ENCODE data around the gene UGT2A3. TPM values are rescaled to one million over a fixed set of nuclear protein-coding genes. Genes with fewer than 3 reads are reported as not detected.

UGT2A3 gene
- total and polyA plus RNA-seq, 2 of the 8 experiments (the other 6 are each of a cell fraction or from before 2014, with no cell fraction given), result not detected

DNA sequence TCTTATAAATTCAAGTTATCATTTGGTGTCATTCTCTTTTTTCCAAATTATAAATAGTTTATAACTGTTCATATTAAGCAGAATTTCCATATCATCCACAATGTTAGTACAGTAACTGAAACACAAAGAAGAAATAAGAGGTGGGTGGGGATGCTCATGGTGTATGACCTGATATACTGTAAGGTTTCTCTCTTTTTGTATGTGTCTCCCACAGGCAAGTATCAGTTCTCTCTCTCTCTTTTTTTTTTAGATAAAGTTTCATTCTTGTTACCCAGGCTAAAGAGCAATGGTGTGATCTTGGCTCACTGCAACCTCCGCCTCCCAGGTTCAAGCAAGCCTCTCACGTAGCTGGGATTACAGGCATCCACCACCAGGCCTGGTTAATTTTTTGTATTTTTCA, 43.7 kb upstream of the UGT2A3 start:
- H3K36me3 ChIP-seq (ENCODE audit: control insufficient read depth in 2 of 4, insufficient read depth in 4 of 4, low read length in 3 of 4), result no peaks in the 10 kb centered on the region
- POLR2A ChIA-PET (ENCODE audit: partially characterized antibody), result no interaction called here
- CTCF ChIA-PET (ENCODE audit: partially characterized antibody), result no interaction called here

More for the DNA sequence above, 43.7 kb upstream of the UGT2A3 start:
- Histone ChIP-seq H3K56ac (replicated peaks; ENCODE audit: insufficient read length, low read depth, low read length) (no peak overlapping the region), H2AFZ (ENCODE audit: low read length) (no peak overlapping the region), H3K18ac (ENCODE audit: extremely low read depth, low read length) (no peak overlapping the region), H3K27ac (ENCODE audit: low read depth, low read length) (no peak overlapping the region), H3K27me3 (replicated peaks in 1 of 4; ENCODE audit: control insufficient read depth in 3 of 4, extremely low read depth in 1 of 4, insufficient read depth in 3 of 4, low read length in 3 of 4) (no peaks in the 10 kb centered on the region), H4K5ac (ENCODE audit: insufficient read length, low read depth, low read length) (no peak overlapping the region), H3K14ac (ENCODE audit: insufficient read length) (no peak overlapping the region), H3K4ac (replicated peaks; ENCODE audit: insufficient read length, low read depth, low read length) (no peak overlapping the region), H2BK120ac (replicated peaks; ENCODE audit: low read depth, low read length) (no peak overlapping the region), H3K9ac (replicated peaks in 1 of 4; ENCODE audit: extremely low read depth in 1 of 4, low read depth in 3 of 4, low read length in 3 of 4) (no peak overlapping the region), H3K23me2 (ENCODE audit: low read depth, low read length) (no peaks in the 10 kb centered on the region; the same call in 1 of the 2 replicates), H3K4me2 (ENCODE audit: insufficient read depth in 1 of 2, low read depth in 2 of 2, low read length in 2 of 2) (no peak overlapping the region), H3K79me2 (ENCODE audit: control insufficient read depth in 1 of 2, insufficient read depth in 2 of 2, low read length in 2 of 2) (no peaks in the 10 kb centered on the region), H3K4me1 (replicated peaks in 1 of 4; ENCODE audit: control insufficient read depth in 3 of 4, insufficient read depth in 4 of 4, low read length in 3 of 4) (no peaks in the 10 kb centered on the region), H2BK20ac (ENCODE audit: low read length) (no peak overlapping the region), H2BK5ac (ENCODE audit: low read depth, low read length) (no peak overlapping the region), H4K20me1 (replicated peaks in 1 of 2; ENCODE audit: control insufficient read depth in 1 of 2, insufficient read depth in 2 of 2, low read length in 2 of 2) (no peaks in the 10 kb centered on the region), H4K91ac (replicated peaks; ENCODE audit: insufficient read length, low read length) (no peak overlapping the region), H3K23ac (ENCODE audit: insufficient read length) (no peak overlapping the region), H3K79me1 (ENCODE audit: low read depth, low read length) (no peaks in the 10 kb centered on the region), H2BK15ac (ENCODE audit: low read length) (no peak overlapping the region), H3K4me3 (ENCODE audit: extremely low read depth in 1 of 4, insufficient read depth in 2 of 4, low read depth in 3 of 4, low read length in 4 of 4) (no peak overlapping the region), H3K9me3 (ENCODE audit: insufficient read depth in 2 of 2, low read depth in 1 of 2, low read length in 1 of 2) (no peaks in the 10 kb centered on the region), H2AK5ac (ENCODE audit: low read depth, low read length) (no peak overlapping the region), H2BK12ac (ENCODE audit: low read depth, low read length) (no peak overlapping the region), H4K8ac (ENCODE audit: extremely low read depth, insufficient read depth, low read length) (no peak overlapping the region)
- DNase-seq (ENCODE audit: low read depth in 1 of 2, low spot score in 2 of 2) (no peak), FAIRE-seq (no peak)
- no CpG with 5 or more reads among the region's 2 CpGs for WGBS, 2 experiments (ENCODE audit: extremely low coverage in 1 of 2, insufficient coverage in 1 of 2, insufficient read length in 1 of 2, insufficient replicate concordance in 2 of 2, low coverage in 1 of 2, low lambda C conversion rate in 2 of 2, missing lambda C conversion rate in 1 of 2)
- TF ChIP-seq CEBPB (IDR thresholded peaks at IDR 0.05; ENCODE audit: low read depth, low read length), result no peak
